ENCODE data around the gene ADAMTS16.

GRCh38 chr5:5198815-5199214 lies 58.7 kb downstream of the ADAMTS16 start:
- TF ChIP-seq CTCF (IDR thresholded peaks at IDR 0.05) (no peak), KAT7 (CRISPR knock-in tag; IDR thresholded peaks at IDR 0.05; ENCODE audit: borderline replicate concordance) (no peak), ATF2 (CRISPR knock-in tag; IDR thresholded peaks at IDR 0.05; ENCODE audit: borderline replicate concordance, low read depth) (no peak), ESRRA (CRISPR knock-in tag; IDR thresholded peaks at IDR 0.05; ENCODE audit: borderline replicate concordance) (no peak), ZBTB43 (CRISPR knock-in tag; IDR thresholded peaks at IDR 0.05) (no peak), TCF7 (CRISPR knock-in tag; IDR thresholded peaks at IDR 0.05; ENCODE audit: low read depth) (no peak), MLX (CRISPR knock-in tag; IDR thresholded peaks at IDR 0.05) (no peak)

Measured in WTC11 (cell line).